HUES6 (cell line): ENCODE measurements around the gene EHD4.

Source experiments
- H3K27ac ChIP-seq: 2 replicates; pipeline ENCODE4 v1.7.0; 2013; ENCODE audit warnings: low read depth, mild to moderate bottlenecking, low read length, inconsistent platforms
- H3K27me3 ChIP-seq: 2 replicates; pipeline ENCODE4 v1.6.1; 2013; ENCODE audit warnings: low read length; ENCODE audit not compliant: control insufficient read depth, insufficient read depth
- H3K36me3 ChIP-seq: 2 replicates; pipeline ENCODE4 v1.6.1; 2013; ENCODE audit warnings: low read length; ENCODE audit not compliant: control insufficient read depth, insufficient read depth
- H3K4me1 ChIP-seq: 2 replicates; pipeline ENCODE4 v1.6.1; 2013; ENCODE audit warnings: low read length; ENCODE audit not compliant: control insufficient read depth, insufficient read depth
- H3K4me3 ChIP-seq: 2 replicates; pipeline ENCODE4 v1.5.1; 2013; ENCODE audit warnings: low read depth, low read length
- H3K9ac ChIP-seq: one replicate; pipeline ENCODE4 v1.6.1; 2013; ENCODE audit warnings: mild to moderate bottlenecking, low read length
- H3K9me3 ChIP-seq: 2 replicates; pipeline ENCODE4 v1.6.1; 2013; ENCODE audit warnings: low read depth, low read length; ENCODE audit not compliant: control insufficient read depth, insufficient read depth

The EHD4 gene

DNA sequence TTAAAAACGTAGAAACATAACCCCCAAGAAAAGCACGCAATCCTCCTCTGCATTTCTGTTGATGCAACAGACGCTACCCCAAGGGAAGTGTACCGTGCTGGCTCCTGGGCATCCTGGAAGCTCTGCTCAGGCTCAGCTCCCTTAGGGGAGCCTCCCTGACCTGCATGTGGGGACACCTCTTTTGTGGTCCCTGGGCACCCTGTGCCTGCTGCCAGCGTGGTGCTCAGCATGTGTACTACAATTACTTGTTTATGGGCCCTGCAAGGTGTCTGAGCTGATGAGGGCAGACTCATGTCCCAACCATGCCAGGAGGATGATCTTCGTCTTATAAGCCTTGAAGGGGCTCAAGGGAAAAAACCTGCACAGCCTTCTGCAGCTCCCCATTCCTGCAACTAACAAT, 18.3 kb downstream of the EHD4 start:
- no peaks in the 10 kb centered on the region for H3K27me3 ChIP-seq
- no peak overlapping the region for H3K4me3 ChIP-seq
- H3K9ac ChIP-seq: no peak overlapping the region
- H3K27ac ChIP-seq: no peak overlapping the region
- H3K36me3 ChIP-seq: peaks cover 17% of the 10 kb centered on the region
- H3K9me3 ChIP-seq: no peaks in the 10 kb centered on the region
- peaks cover 17% of the 10 kb centered on the region; the same call in 1 of the 2 replicates for H3K4me1 ChIP-seq

DNA sequence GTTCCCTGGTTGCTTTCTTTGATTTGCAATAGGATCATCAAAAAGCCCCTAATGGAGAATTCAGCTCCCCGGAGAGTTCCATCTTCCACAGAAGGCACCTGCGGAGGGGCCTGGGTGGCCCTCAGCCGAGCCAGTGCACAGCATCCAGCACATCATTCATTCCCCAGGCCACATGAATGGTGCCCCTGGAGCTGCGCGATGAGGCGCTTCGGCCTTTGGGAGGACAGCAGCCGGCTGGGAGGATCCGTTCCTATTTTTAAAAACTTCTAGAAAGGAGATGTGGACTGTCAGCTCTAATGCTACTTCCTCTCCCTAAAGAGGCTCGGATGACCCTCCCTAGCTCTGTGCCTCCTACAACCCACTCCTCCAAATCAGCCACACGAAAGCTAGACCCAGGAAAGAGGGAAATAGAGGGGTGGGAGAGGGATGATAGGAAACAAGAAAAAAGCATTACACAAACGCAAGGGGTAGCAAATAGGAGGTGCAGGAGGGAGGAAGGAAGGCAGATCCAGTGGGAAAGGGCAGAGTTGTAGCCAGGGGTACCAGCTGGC, 20.3 kb downstream of the EHD4 start:
- Histone ChIP-seq H3K4me3 (no peak overlapping the region), H3K36me3 (peaks cover 17% of the 10 kb centered on the region), H3K27me3 (no peaks in the 10 kb centered on the region), H3K4me1 (peaks cover 16% of the 10 kb centered on the region; the same call in 1 of the 2 replicates), H3K9me3 (no peaks in the 10 kb centered on the region), H3K27ac (no peak overlapping the region), H3K9ac (no peak overlapping the region)

DNA sequence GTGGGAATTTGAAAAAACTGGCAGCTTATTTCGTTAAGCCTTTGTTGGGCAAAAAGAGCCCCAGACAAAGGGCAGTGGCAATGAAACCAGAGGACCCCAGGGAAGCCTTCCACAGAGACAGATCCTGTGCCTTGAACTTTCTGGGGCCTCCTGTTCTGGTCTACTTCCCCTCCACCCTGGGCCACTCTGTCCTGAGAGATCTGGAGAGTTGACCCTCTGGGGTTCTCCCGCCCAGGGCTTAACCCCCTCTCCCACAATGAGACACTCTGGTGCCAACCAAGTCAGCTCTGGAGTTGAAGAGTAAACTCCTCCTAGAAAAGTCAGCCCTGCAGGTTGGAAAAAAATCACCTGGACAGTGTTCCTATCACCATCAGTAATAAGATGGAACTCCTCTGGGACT, 20.8 kb downstream of the EHD4 start:
- Histone ChIP-seq H3K4me1 (peaks cover 16% of the 10 kb centered on the region; the same call in 1 of the 2 replicates), H3K9ac (no peak overlapping the region), H3K9me3 (no peaks in the 10 kb centered on the region), H3K27ac (no peak overlapping the region), H3K36me3 (peaks cover 17% of the 10 kb centered on the region), H3K4me3 (no peak overlapping the region), H3K27me3 (no peaks in the 10 kb centered on the region)

DNA sequence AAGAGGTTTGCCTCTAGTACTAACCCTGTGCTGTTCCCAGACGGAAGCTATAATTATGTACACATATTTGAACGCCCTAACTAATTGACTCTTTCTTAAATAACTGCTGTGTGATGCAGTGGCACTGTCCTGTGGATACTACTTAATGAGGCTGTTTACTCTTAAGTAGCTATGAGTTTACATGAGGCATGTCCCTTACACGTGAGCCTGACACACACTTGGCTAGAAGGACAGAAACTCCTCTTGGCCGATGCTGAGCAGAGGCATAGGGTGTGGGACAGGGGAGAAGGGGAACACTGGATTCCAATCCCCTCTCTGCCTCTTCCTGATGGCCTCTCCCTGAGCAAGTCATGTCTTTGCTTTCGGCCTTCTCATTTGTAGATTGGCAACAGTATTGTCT, 21.9 kb downstream of the EHD4 start:
- Histone ChIP-seq H3K36me3 (peaks cover 17% of the 10 kb centered on the region), H3K4me1 (peaks cover 8% of the 10 kb centered on the region; the same call in 1 of the 2 replicates), H3K27ac (no peak overlapping the region), H3K9ac (no peak overlapping the region), H3K27me3 (no peaks in the 10 kb centered on the region), H3K9me3 (no peaks in the 10 kb centered on the region), H3K4me3 (no peak overlapping the region)

DNA sequence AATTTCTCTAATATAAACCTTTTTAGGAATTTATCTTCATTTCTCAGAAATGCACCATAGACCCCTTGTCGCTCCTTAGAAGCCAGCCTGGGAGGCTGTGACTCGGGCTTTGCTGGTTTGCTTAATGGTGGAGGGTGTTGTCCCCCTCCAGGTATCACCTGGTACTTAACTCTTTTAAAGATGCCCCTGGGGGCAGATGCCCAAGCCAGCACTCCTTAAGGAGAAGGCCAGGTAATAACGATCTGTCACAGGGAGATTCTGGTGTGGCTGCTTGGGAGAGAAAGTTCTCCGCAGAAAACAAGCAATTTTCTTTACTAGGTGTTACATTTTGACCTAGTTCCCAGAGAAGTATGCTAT, 22.3 kb downstream of the EHD4 start:
- peaks cover 11% of the 10 kb centered on the region; the same call in 1 of the 2 replicates for H3K4me1 ChIP-seq
- H3K4me3 ChIP-seq: no peak overlapping the region
- H3K36me3 ChIP-seq: peaks cover 17% of the 10 kb centered on the region
- H3K27me3 ChIP-seq: no peaks in the 10 kb centered on the region
- no peaks in the 10 kb centered on the region for H3K9me3 ChIP-seq
- H3K9ac ChIP-seq: no peak overlapping the region
- H3K27ac ChIP-seq: no peak overlapping the region

DNA sequence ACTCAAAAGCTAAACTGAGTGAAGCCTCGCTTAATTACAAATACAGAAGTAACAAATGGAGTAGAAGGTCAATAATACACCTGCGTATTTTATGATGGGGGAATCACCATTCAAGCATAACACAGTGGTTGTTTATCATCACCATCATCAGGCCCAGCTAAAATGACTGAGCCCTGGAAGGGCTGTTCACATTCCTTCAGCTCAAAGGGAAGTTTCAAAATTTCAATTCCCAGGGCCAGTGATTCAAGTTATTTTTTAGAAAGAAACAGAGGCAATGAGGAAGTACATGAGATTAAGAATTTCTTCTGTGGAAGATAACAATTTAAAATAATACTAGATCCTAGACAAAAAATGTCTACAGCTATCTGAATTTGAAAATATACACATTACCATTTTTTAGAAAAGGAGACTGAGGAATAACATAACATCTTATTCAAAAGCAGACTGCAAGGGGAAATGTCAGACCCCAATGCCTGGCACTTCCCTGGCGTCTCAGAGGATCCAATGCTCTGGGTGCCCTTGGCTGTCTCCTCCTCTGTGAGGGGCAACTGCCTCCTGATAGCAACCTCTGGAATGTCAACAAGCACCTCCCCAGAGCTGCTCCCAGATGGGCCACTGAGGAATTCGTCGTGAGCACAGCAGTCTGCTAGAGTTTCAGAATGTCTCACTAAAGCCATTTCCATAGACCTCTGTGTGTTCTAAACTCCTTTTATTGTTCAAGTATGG, 22.8 kb downstream of the EHD4 start:
- Histone ChIP-seq H3K36me3 (peaks cover 17% of the 10 kb centered on the region), H3K4me3 (no peak overlapping the region), H3K27ac (no peak overlapping the region), H3K9ac (no peak overlapping the region), H3K27me3 (no peaks in the 10 kb centered on the region), H3K4me1 (peaks cover 12% of the 10 kb centered on the region; the same call in 1 of the 2 replicates), H3K9me3 (no peaks in the 10 kb centered on the region)

DNA sequence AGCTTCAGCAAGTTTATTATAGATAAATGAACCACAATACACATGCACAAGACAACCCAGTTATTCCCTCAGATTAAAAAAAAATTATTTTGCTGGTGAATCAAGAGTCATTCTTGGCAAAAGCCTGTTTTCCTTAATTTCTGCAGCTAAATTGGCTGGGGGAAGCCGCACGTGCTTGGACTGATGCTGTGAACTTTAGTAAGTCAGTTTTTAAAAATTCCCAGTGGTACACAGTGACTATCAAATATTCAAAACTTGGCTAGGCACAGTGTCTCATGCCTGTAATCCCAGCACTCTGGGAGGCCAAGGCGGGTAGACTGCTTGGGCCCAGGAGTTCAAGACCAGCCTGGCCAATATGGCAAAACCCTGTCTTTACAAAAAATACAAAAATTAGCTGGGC, 23.9 kb downstream of the EHD4 start:
- H3K4me3 ChIP-seq: no peak overlapping the region
- no peaks in the 10 kb centered on the region for H3K27me3 ChIP-seq
- H3K9ac ChIP-seq: no peak overlapping the region
- H3K36me3 ChIP-seq: peaks cover 13% of the 10 kb centered on the region
- no peaks in the 10 kb centered on the region for H3K9me3 ChIP-seq
- peaks cover 21% of the 10 kb centered on the region; the same call in 1 of the 2 replicates for H3K4me1 ChIP-seq
- H3K27ac ChIP-seq: no peak overlapping the region

DNA sequence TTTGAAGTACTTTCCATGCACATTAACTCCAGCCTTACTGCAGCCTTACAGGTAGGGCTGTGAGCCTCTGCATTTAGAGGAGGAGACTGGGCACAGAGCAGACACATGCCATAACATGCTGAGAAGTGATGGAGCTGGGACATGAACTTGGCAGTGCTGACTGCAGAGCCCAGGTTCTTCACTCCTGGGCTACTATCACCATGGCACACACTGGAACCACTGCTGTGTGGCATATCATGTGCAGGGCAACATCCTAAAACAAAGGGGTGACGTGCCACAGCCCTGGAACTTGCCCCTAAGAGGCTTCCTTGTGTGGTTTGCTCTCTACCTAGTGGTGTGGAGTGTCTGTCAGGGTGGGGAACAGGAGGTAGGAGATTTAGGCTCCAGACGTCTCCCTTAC, 25.4 kb downstream of the EHD4 start:
- Histone ChIP-seq H3K9ac (no peak overlapping the region), H3K4me3 (no peak overlapping the region), H3K27me3 (no peaks in the 10 kb centered on the region), H3K4me1 (peaks cover 28% of the 10 kb centered on the region; the same call in 1 of the 2 replicates), H3K36me3 (peaks cover under 1% of the 10 kb centered on the region; the same call in 1 of the 2 replicates), H3K9me3 (no peaks in the 10 kb centered on the region), H3K27ac (no peak overlapping the region)

DNA sequence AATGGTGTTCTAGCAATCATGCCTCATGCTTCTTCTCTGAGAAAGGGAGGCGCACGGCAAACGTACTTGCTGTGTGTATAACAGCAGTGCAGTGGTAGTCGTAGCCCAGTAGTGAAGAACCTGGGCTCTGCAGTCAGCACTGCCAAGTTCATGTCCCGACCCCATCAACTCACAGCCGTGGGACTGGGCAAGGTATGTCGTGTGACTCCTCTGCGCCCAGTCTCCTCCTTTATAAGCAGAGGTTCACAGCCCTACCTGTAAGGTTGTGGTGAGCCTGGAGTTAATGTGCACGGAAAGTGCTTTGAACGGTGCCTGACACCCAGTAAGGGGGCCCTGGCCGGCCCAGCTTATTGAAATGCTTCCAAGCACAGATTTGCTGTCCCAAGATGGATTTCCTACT, 26.6 kb downstream of the EHD4 start:
- Histone ChIP-seq H3K4me3 (no peak overlapping the region), H3K9ac (no peak overlapping the region), H3K27ac (no peak overlapping the region), H3K4me1 (peaks cover 33% of the 10 kb centered on the region), H3K9me3 (no peaks in the 10 kb centered on the region), H3K36me3 (peaks cover 4% of the 10 kb centered on the region; the same call in 1 of the 2 replicates), H3K27me3 (no peaks in the 10 kb centered on the region)

DNA sequence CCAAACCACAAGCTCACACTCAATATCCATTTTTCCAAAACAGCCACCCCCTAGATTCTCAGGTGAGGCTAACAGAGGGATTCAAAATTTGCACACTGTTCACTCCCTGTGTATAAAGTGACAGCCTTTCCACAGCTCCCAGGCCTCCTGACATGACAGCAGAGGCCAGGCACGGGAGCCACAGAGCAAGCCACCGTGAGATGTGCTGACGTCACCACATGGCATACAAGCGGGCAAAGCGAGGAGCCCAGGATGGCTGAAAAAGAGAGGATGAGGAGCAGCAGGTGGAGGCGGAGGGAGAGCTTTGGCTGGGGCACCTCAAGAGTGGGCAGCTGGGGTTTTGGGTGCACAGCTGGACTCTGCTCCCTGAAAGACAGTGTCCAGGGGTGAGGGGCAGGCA, 27.1 kb downstream of the EHD4 start:
- H3K9me3 ChIP-seq: no peaks in the 10 kb centered on the region
- H3K36me3 ChIP-seq: peaks cover 10% of the 10 kb centered on the region
- H3K27me3 ChIP-seq: no peaks in the 10 kb centered on the region
- no peak overlapping the region for H3K9ac ChIP-seq
- H3K27ac ChIP-seq: no peak overlapping the region
- H3K4me3 ChIP-seq: no peak overlapping the region
- H3K4me1 ChIP-seq: peaks cover 33% of the 10 kb centered on the region

DNA sequence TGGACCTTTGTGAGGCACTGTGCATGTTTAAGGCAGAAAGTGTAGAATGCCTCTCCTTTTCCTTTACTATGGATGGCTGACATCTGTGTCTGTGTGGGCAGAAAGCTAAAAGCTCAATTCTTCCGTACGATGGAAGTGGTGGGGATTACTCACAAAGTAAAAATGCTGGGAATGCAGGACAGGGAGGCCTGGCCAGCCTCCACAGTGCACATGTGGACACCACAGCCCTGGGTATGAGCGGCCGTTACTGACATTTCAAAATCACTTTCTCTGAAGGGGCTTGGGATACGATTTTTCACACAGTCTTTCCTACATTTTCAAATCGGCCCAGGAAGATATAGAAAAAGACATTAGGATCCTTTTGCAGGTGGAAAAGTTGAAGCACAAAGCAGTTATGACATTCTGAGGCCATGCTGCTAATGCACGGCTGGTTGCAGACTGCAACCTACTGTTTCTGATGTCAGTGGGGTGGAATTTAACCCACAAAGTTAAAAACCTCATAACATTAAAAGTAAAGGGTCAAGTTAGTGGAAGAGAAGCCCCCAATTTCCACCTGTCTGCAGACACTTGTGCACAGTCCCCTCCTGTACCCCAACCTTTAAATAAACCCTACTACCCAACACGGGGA, 27.9 kb downstream of the EHD4 start:
- Histone ChIP-seq H3K36me3 (peaks cover 13% of the 10 kb centered on the region), H3K4me3 (no peak overlapping the region), H3K9me3 (no peaks in the 10 kb centered on the region), H3K27me3 (no peaks in the 10 kb centered on the region), H3K4me1 (peaks cover 30% of the 10 kb centered on the region), H3K9ac (no peak overlapping the region), H3K27ac (peak overlapping the region; percentile 2; the same call in 1 of the 2 replicates)
